GM12878 (cell line): Measurements from ENCODE around the gene INO80C. TPM values are rescaled to one million over a fixed set of nuclear protein-coding genes. Genes with fewer than 3 reads are reported as not detected.

Source experiments
- ATF7 ChIP-seq: fragments of 450-650 bp; IDR thresholded peaks from 2 replicates; pipeline ENCODE4 v1.6.1; 2016; ENCODE audit warnings: low read depth, mild to moderate bottlenecking
- CTCF ChIP-seq, 3 experiments: IDR thresholded peaks in 2 of 3; conservative IDR thresholded peaks in 1 of 3; 2 replicates each; pipeline ENCODE4 v1.5.1; 2011; ENCODE audit warnings: low read depth in 3 of 3, low read length in 3 of 3, mild to moderate bottlenecking in 3 of 3, control low read depth in 2 of 3, moderate library complexity in 2 of 3, inconsistent platforms in 1 of 3, mixed read lengths in 1 of 3; ENCODE audit not compliant: control insufficient read depth in 2 of 3, insufficient read depth in 1 of 3; ENCODE audit errors: extremely low read depth in 1 of 3
- IKZF1 ChIP-seq: fragments of 450-650 bp; conservative IDR thresholded peaks from 2 replicates; pipeline ENCODE4 v1.6.1; 2017; ENCODE audit warnings: antibody characterized with exemption, mild to moderate bottlenecking
- JUNB ChIP-seq: IDR thresholded peaks from 2 replicates; pipeline ENCODE4 v1.6.1; 2016; ENCODE audit warnings: antibody characterized with exemption, mild to moderate bottlenecking
- KAT2A ChIP-seq: conservative IDR thresholded peaks from 2 replicates; pipeline ENCODE4 v1.6.1; 2011; ENCODE audit warnings: low read depth, low read length; ENCODE audit not compliant: control insufficient read depth
- KDM1A ChIP-seq: fragments of 200-600 bp; sonication (generic); IDR thresholded peaks from 2 replicates; pipeline ENCODE4 v1.6.1; 2016; ENCODE audit warnings: borderline replicate concordance
- LARP7 ChIP-seq: fragments of 450-650 bp; IDR thresholded peaks from 2 replicates; pipeline ENCODE4 v1.6.1; 2017; ENCODE audit warnings: mild to moderate bottlenecking
- PAX8 ChIP-seq: fragments of 450-650 bp; IDR thresholded peaks from 2 replicates; pipeline ENCODE4 v1.6.1; 2017; ENCODE audit warnings: mild to moderate bottlenecking, moderate library complexity
- POLR2A ChIP-seq: IDR thresholded peaks from 2 replicates; pipeline ENCODE4 v1.6.1; 2011; ENCODE audit warnings: low read depth, mild to moderate bottlenecking, low read length
- RB1 ChIP-seq: fragments of 450-650 bp; formaldehyde crosslinking; IDR thresholded peaks from 2 replicates; pipeline ENCODE4 v1.6.1; 2017; ENCODE audit warnings: mild to moderate bottlenecking, borderline replicate concordance
- RUNX3 ChIP-seq: IDR thresholded peaks from 2 replicates; pipeline ENCODE4 v1.6.1; 2012; ENCODE audit warnings: low read length, inconsistent platforms
- SMAD1 ChIP-seq: fragments of 450-650 bp; IDR thresholded peaks from 2 replicates; pipeline ENCODE4 v1.6.1; 2018; ENCODE audit warnings: mild to moderate bottlenecking, low read depth; ENCODE audit not compliant: partially characterized antibody
- SUZ12 ChIP-seq: fragments of 200-600 bp; sonication (generic); IDR thresholded peaks from one replicate; pipeline ENCODE4 v1.6.1; 2018; ENCODE audit warnings: antibody characterized with exemption, mild to moderate bottlenecking; ENCODE audit not compliant: unreplicated experiment
- TARDBP ChIP-seq: IDR thresholded peaks from 2 replicates; pipeline ENCODE4 v1.6.1; 2016; ENCODE audit warnings: borderline replicate concordance
- TCF3 ChIP-seq: IDR thresholded peaks from 2 replicates; pipeline ENCODE4 v1.6.1; 2012; ENCODE audit warnings: low read depth, mild to moderate bottlenecking, low read length, borderline replicate concordance; ENCODE audit not compliant: insufficient read depth
- USF1 ChIP-seq: IDR thresholded peaks from 2 replicates; pipeline ENCODE4 v1.6.1; 2011; ENCODE audit warnings: borderline replicate concordance, low read depth, mild to moderate bottlenecking, moderate library complexity, mixed read lengths, low read length; ENCODE audit not compliant: insufficient read depth; ENCODE audit errors: extremely low read length
- USF2 ChIP-seq: IDR thresholded peaks from 2 replicates; pipeline ENCODE4 v1.6.1; 2011; ENCODE audit warnings: low read depth, low read length, improper control_type of control experiment, borderline replicate concordance
- ZBTB4 ChIP-seq: fragments of 450-650 bp; formaldehyde crosslinking; IDR thresholded peaks from 2 replicates; pipeline ENCODE4 v1.4.0; 2022; ENCODE audit warnings: mild to moderate bottlenecking, moderate library complexity
- ZBTB40 ChIP-seq: fragments of 450-650 bp; IDR thresholded peaks from 2 replicates; pipeline ENCODE4 v1.6.1; 2016; ENCODE audit warnings: mild to moderate bottlenecking, moderate library complexity, borderline replicate concordance
- polyA plus RNA-seq, 11 experiments: library from polyadenylated mRNA; depleted of rRNA in 4 of 11; unstranded in 6 of 11; stranded (reverse) in 5 of 11; fragments of >200 nt; fragmentation: Nextera tagmentation in 4 of 11; fragmentation: Illumina TruSeq in 1 of 11; extraction: Ambion mirVana in 4 of 11; extraction: Trizol in 1 of 11; gene quantifications; 1 replicate in 1 of 11; 2 replicates in 10 of 11; pipeline versions ENCODE4 v1.2.1 to v1.2.3, GENCODE V29; 2011 to 2016; ENCODE audit warnings: inconsistent platforms in 2 of 11, missing spikeins in 2 of 11, low read depth in 1 of 11
- total RNA-seq, 4 experiments: library from RNA; depleted of rRNA in 3 of 4; stranded (reverse); fragments of >200 nt in 3 of 4; fragmentation: Illumina TruSeq in 1 of 4; extraction: Trizol in 1 of 4; gene quantifications; 2 replicates each; pipeline versions ENCODE4 v1.2.1 to v1.2.3, GENCODE V29; 2013 to 2021

INO80C gene
- total and polyA plus RNA-seq, 10 of the 15 experiments (the other 5 are each of a cell fraction or from before 2014, with no cell fraction given) = 9.9 to 43.2 (median 30.1) TPM

GRCh38 chr18:35467624-35468016, 30.1 kb downstream of the INO80C start (continued):
- TF ChIP-seq ZBTB4 (CRISPR knock-in tag) (no peak), ATF7 (no peak), TCF3 (peak; percentile 54; the same call in 1 of the 2 replicates), SUZ12 (no peak), RUNX3 (peak; percentile 68), IKZF1 (peak; percentile 74), SMAD1 (no peak), PAX8 (no peak), TARDBP (no peak), KDM1A (no peak), ZBTB40 (no peak), RB1 (no peak; the same call in 1 of the 2 replicates), USF2 (no peak), KAT2A (no peak), LARP7 (no peak), CTCF (IDR thresholded peaks at IDR 0.05 in 2 of 3, conservative IDR thresholded peaks at IDR 0.05 in 1 of 3; ENCODE audit: control insufficient read depth in 2 of 3, extremely low read depth in 1 of 3, insufficient read depth in 1 of 3, low read depth in 3 of 3, low read length in 3 of 3) (no peak), USF1 (no peak), JUNB (no peak), POLR2A (no peak)
